Osteocyte (in vitro differentiated cells): Measurements from ENCODE around the gene NAALADL2. TPM values are rescaled to one million over a fixed set of nuclear protein-coding genes. Genes with fewer than 3 reads are reported as not detected.

Experiments used
- DNase-seq: peaks from one replicate; pipeline ENCODE4 v3.0.0; 2021; ENCODE audit warnings: mixed read lengths; ENCODE audit not compliant: unreplicated experiment; ENCODE audit errors: extremely low spot score
- H3K27ac Mint-ChIP-seq: one replicate; pipeline ENCODE4 v1.8.0; 2021; ENCODE audit warnings: mild to moderate bottlenecking, mixed read lengths; ENCODE audit not compliant: unreplicated experiment
- H3K27me3 Mint-ChIP-seq: one replicate; pipeline ENCODE4 v1.8.0; 2021; ENCODE audit warnings: mixed read lengths; ENCODE audit not compliant: unreplicated experiment
- H3K36me3 Mint-ChIP-seq: one replicate; pipeline ENCODE4 v1.8.0; 2021; ENCODE audit warnings: mixed read lengths; ENCODE audit not compliant: unreplicated experiment
- H3K4me1 Mint-ChIP-seq: one replicate; pipeline ENCODE4 v1.8.0; 2021; ENCODE audit warnings: mixed read lengths; ENCODE audit not compliant: unreplicated experiment
- H3K4me3 Mint-ChIP-seq: one replicate; pipeline ENCODE4 v1.8.0; 2021; ENCODE audit warnings: mild to moderate bottlenecking, moderate library complexity, mixed read lengths; ENCODE audit not compliant: unreplicated experiment
- H3K9me3 Mint-ChIP-seq: one replicate; pipeline ENCODE4 v1.8.0; 2021; ENCODE audit warnings: mixed read lengths; ENCODE audit not compliant: unreplicated experiment
- CTCF ChIP-seq: fragments of 200-600 bp; sonication (generic); IDR thresholded peaks from 2 replicates; pipeline ENCODE4 v1.5.0; 2021; ENCODE audit warnings: antibody characterized with exemption, mild to moderate bottlenecking, moderate library complexity
- total RNA-seq: library from RNA; stranded (reverse); gene quantifications from 2 replicates; pipeline ENCODE4 v1.2.1, GENCODE V29; 2021

Gene NAALADL2
- total RNA-seq, 1 donor from 2014 or later, result 16.1 TPM

GRCh38 chr3:175057401-175057800 is 198.3 kb downstream of the NAALADL2 start:
- Mint-ChIP-seq H3K27ac (no peak overlapping the region), H3K4me3 (no peak overlapping the region), H3K36me3 (peaks cover 3% of the 10 kb centered on the region), H3K4me1 (no peaks in the 10 kb centered on the region), H3K27me3 (no peaks in the 10 kb centered on the region), H3K9me3 (peaks cover 20% of the 10 kb centered on the region)
- no peak for DNase-seq
- TF ChIP-seq CTCF, result no peak

- H3K36me3 Mint-ChIP-seq, result peaks cover 3% of the 10 kb centered on the region
- H3K27me3 Mint-ChIP-seq, result no peaks in the 10 kb centered on the region
- H3K27ac Mint-ChIP-seq, result no peak overlapping the region
- no peak for DNase-seq
- H3K4me3 Mint-ChIP-seq, result no peak overlapping the region
- no peak for TF ChIP-seq CTCF
- peaks cover 15% of the 10 kb centered on the region for H3K9me3 Mint-ChIP-seq
- no peaks in the 10 kb centered on the region for H3K4me1 Mint-ChIP-seq
These were observed 200.7 kb downstream of the NAALADL2 start for GRCh38 chr3:175059788-175060187.

- H3K4me3 Mint-ChIP-seq, result no peak overlapping the region
- no peaks in the 10 kb centered on the region for H3K27me3 Mint-ChIP-seq
- peaks cover 10% of the 10 kb centered on the region for H3K4me1 Mint-ChIP-seq
These were observed 206.4 kb downstream of the NAALADL2 start for GRCh38 chr3:175065497-175065896.

DNA sequence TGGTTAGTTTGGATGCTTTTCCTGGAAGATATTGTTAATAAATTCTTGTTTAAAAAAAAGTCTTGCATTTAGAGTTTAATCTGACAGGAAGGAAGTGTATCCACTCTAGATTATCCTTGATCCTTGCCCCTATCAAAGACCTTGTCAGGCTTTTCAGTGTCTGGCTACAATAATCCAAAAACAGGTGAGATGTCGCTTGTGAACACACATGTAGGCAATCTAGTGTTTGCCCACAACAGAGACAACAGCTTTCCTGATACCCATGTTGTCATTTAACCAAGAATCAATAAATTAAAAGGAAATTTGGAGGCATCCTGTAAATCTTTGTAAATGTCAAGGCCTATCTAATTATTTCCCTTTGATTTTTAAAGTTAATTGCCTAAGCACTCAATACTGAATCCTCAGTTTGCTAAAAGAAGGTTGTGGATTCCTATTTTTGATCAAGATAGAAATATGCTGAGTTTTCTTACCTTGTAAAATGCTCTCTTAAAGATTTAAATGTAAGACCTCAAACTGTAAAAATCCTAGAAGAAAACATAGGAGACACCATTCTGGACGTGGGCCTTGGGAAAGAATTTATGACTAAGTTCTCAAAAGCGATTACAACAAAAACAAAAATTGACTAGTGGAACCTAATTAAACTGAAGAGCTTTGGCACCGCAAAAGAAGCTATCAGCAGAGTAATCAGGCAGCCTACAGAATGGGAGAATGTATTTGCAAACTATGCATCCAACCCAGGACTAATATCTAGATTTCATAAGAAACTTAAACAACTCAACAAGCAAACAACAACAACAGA is 207.7 kb downstream of the NAALADL2 start:
- H3K4me1 Mint-ChIP-seq, result peaks cover 16% of the 10 kb centered on the region
- H3K36me3 Mint-ChIP-seq, result no peaks in the 10 kb centered on the region
- DNase-seq, result no peak
- H3K9me3 Mint-ChIP-seq, result peaks cover 11% of the 10 kb centered on the region
- no peak overlapping the region for H3K4me3 Mint-ChIP-seq
- no peak for TF ChIP-seq CTCF
- no peak overlapping the region for H3K27ac Mint-ChIP-seq
- no peaks in the 10 kb centered on the region for H3K27me3 Mint-ChIP-seq

More at GRCh38 chr3:175065497-175065896, 206.4 kb downstream of the NAALADL2 start:
- no peak for TF ChIP-seq CTCF
- peaks cover 11% of the 10 kb centered on the region for H3K9me3 Mint-ChIP-seq
- H3K27ac Mint-ChIP-seq, result no peak overlapping the region
- no peaks in the 10 kb centered on the region for H3K36me3 Mint-ChIP-seq
- DNase-seq, result no peak

GRCh38 chr3:175068587-175068986 is 209.5 kb downstream of the NAALADL2 start:
- no peaks in the 10 kb centered on the region for H3K36me3 Mint-ChIP-seq
- no peak overlapping the region for H3K4me3 Mint-ChIP-seq
- DNase-seq, result no peak
- H3K27ac Mint-ChIP-seq, result no peak overlapping the region
- peaks cover 11% of the 10 kb centered on the region for H3K9me3 Mint-ChIP-seq
- H3K27me3 Mint-ChIP-seq, result no peaks in the 10 kb centered on the region
- TF ChIP-seq CTCF, result no peak
- H3K4me1 Mint-ChIP-seq, result peaks cover 26% of the 10 kb centered on the region
